T-helper 2 cell treated with Interferon-gamma antibody and Interleukin-4, amounts not matched to agents 100 ng/mL and 5 ng/mL, for 36 hours (primary cell): ENCODE results near the gene SLC38A4. TPM values are rescaled to one million over a fixed set of nuclear protein-coding genes. Genes with fewer than 3 reads are reported as not detected.
"Not testable (repeated sequence)": the region's sequence is repeated elsewhere in the genome, so short reads cannot be mapped to it uniquely, and the experiment has no call there.

Source experiments
- intact Hi-C: fragments of 100-400 bp; cut with micrococcal nuclease; formaldehyde crosslinking; loops from one replicate; pipeline ENCODE4 v1.15.1; 2023
- total RNA-seq: library from RNA; stranded (reverse); gene quantifications from 2 replicates; pipeline ENCODE4 v1.2.3, GENCODE V29; 2022

The SLC38A4 gene, protein sequence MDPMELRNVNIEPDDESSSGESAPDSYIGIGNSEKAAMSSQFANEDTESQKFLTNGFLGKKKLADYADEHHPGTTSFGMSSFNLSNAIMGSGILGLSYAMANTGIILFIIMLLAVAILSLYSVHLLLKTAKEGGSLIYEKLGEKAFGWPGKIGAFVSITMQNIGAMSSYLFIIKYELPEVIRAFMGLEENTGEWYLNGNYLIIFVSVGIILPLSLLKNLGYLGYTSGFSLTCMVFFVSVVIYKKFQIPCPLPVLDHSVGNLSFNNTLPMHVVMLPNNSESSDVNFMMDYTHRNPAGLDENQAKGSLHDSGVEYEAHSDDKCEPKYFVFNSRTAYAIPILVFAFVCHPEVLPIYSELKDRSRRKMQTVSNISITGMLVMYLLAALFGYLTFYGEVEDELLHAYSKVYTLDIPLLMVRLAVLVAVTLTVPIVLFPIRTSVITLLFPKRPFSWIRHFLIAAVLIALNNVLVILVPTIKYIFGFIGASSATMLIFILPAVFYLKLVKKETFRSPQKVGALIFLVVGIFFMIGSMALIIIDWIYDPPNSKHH
- not detected in 2 replicates for total RNA-seq

DNA sequence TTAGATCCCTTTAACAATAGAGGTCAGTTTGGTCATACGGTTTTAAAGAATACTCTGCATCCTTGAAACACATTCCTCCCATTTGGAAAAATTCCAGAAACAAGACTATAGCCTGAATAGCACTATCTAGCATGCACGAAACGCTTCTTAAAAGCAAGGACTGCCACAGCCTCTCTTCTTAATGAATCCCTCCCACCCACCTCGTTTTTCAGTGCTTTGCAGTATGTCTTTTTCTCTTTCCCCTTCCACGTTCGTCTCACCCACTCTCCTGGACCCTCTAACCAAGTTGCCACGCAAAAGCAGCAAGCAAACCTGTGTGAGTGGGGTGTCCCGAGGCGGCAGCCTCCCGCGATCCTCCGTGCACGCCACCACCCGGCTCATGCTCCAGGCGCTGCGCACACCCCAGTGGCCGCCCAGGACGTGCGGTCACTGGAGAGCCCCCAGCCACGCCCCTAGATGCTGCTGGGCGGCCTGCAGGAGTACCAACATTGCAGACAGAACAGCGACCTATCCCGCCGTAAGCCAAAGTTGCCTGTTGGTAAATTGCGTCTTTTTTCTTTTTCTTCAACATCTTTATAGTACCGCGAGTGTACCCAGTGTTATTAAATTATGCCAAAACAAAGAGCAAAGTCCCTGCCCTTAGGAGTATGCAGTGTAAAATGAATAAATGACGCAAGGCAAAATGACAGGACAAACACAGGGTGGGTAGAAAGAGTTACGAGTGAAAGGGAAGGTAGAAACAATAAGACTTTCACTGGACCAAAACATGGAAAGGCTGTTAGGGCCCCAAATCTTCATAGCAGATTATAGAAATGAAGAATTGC lies at the start of gene SLC38A4:
Gene SLC38A4, minus strand, starts transcription at position 407 of the 824 bp plus-strand sequence. CDS start 32,926 bp downstream, outside the sequence.
- intact Hi-C loops: no loop called here

DNA sequence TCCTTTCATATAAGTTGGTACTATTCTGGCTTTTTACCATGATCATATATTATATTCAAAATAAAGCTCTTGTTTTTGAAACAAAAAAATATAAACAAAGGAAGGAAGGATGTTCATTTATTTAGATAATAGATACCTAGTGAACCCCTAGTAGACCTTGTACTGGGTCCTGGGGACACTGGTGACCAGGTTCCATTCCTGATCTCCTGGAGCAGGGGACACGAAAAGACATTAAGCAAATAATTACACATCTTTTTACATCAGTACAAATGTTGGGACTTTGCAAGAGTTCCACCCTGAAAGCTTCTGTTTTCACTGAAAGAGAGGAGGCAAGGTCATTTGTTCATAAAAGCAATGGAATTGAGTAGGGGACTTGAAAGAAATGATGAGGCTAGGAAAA lies 49.3 kb upstream of the SLC38A4 start:
- intact Hi-C loops: no loop called here

- intact Hi-C loops: no loop called here
Measured at GRCh38 chr12:46874642-46875041, 48.8 kb upstream of the SLC38A4 start.

DNA sequence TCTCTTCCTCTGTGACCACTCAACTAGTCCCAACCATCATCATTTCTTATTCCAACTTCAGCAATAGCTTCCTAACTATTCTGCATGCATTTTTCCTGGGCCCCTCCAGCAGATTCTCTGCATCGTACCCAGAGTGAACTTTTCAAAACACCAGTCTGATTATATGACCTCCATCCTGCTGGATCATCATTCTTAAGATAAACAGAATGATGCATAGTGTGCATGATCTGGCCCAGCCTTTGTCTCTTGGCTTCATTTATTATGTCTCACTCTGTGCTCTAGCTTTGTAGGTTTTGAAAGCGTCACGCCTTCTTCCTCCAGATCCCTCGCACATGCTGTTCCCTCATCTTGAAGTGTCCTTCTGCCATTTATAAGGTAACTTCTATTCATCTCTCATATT lies 46.3 kb upstream of the SLC38A4 start:
- intact Hi-C loops: no loop called here

DNA sequence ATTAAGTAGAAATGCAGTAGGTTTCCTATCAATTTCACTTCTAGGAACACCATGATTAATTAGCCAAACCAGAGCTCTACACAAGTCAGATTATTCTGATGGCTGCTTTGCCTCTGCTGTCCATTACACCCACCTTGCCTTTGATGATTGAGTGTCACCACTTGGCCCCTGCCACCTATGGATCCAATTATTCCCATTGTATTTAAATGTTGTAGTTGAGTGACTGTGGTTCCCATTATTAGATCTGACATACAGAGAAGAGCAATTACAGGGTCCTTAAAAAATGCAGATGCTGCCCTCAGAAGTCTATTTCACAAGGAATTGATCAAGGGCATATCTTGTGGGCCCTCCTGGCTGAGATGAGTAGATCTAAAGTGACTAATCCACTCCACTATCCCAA lies 39.5 kb upstream of the SLC38A4 start:
- intact Hi-C loops: no loop called here

DNA sequence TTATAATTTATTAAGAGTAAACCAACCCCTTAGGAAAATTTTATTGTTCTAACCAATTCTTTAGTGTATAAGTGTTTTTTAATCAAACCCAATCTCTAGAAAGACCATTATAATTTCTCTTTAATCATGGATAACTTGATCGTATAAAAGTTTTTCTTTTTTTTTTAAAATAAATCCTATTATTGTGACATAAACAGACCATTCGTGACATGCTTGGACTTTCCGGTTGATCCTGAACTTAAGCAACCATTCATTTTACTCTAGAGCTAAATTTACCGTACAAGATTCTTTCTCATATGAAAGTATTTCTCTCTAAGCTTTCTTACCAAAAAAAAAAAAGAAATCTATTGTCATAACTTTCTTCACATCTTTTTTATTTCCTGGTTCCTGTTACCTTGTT lies 32.6 kb upstream of the SLC38A4 start:
- intact Hi-C loops: no loop called here

DNA sequence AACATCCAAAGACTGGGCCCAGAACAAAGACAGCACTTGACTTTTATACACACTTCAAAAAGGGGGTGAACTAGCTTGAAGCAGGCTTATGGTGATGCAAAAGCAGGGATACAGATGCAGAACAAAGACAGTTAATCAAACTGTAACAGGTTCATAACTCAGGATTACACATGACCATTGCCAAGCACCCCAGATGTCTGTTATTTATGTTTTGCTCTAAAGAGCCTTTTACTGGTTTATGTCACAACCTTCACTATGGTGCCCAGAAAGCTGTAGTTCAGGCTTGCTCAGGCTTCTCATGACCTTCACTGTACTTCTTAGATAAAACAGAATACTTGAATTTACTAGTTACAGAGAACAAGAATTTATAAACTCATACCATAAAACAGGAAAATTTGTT lies 31.7 kb upstream of the SLC38A4 start:
- intact Hi-C loops: no loop called here

- intact Hi-C loops: no loop called here
Measured at GRCh38 chr12:46855760-46856159, 30.0 kb upstream of the SLC38A4 start.

DNA sequence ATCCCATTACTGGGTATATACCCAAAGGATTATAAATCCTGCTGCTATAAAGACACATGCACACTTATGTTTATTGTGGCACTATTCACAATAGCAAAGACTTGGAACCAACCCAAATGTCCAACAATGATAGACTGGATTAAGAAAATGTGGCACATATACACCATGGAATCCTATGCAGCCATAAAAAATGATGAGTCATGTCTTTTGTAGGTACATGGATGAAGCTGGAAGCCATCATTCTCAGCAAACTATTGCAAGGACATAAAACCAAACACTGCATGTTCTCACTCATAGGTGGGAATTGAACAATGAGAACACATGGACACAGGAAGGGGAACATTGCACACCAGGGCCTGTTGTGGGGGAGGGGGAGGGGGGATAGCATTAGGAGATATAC lies 28.4 kb upstream of the SLC38A4 start:
- intact Hi-C loops: not testable (repeated sequence)

GRCh38 chr12:46848792-46849191 lies 23.0 kb upstream of the SLC38A4 start:
- intact Hi-C loops: not testable (repeated sequence)

DNA sequence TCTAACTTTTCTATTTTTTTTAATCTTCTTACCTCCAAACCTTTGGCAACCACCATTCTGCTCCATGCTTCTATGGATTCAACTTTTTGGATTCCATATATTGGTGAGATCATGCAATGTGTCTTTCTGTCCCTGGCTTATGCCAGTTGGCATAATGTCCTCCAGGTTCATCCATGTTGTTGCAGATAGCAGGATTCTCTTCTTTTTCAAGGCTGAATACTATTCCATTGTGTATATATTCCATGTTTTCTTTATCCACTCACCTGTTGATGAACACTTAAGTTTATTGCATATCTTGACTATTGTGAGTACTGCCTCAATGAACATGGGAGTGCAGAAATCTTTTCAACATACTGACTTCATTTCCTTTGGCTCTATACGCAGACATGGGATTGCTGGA lies 21.2 kb upstream of the SLC38A4 start:
- intact Hi-C loops: no loop called here

DNA sequence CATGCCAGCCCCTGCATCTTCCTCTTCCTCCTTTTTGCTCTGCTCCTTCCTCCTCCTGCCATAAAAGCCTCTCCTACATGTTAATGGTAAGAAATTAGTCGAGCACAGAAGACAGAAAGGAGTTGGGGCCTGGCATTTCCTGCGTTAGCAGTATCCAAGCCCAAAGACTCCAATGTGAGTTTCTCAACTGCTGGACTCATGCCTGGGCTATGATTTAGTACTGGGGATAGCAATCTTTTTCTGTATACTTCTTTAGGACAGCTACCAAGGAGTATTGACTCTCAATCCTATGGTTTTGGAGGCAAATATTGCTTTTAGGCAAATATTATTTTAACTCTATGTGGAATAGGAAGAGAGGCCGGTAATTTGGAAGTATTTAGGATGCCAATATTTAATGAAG lies 18.0 kb upstream of the SLC38A4 start:
- intact Hi-C loops: no loop called here

GRCh38 chr12:46841891-46842290 lies 16.1 kb upstream of the SLC38A4 start:
- intact Hi-C loops: no loop called here

GRCh38 chr12:46839964-46840363 lies 14.2 kb upstream of the SLC38A4 start:
- intact Hi-C loops: no loop called here

DNA sequence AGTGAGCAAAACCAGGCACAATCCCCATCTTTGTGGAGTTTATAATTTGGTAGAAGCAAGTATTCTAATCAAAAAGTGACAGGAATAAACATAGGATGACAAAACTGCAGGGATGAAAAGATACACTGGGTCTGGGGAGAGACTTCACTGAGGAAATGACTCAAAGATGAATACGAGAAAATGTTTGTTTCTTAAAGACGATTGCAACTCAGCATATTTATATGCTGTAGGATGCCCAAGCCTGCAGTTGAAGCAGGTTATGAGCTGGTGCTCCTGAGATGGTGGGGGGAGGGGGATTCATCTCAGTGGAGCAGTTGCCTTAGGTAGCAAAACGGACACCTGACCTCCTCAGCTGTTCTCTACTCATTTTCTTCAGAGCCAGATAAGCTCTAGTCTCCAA lies 13.4 kb upstream of the SLC38A4 start:
- intact Hi-C loops: no loop called here

GRCh38 chr12:46835785-46836184 lies 10.0 kb upstream of the SLC38A4 start:
- intact Hi-C loops: no loop called here

DNA sequence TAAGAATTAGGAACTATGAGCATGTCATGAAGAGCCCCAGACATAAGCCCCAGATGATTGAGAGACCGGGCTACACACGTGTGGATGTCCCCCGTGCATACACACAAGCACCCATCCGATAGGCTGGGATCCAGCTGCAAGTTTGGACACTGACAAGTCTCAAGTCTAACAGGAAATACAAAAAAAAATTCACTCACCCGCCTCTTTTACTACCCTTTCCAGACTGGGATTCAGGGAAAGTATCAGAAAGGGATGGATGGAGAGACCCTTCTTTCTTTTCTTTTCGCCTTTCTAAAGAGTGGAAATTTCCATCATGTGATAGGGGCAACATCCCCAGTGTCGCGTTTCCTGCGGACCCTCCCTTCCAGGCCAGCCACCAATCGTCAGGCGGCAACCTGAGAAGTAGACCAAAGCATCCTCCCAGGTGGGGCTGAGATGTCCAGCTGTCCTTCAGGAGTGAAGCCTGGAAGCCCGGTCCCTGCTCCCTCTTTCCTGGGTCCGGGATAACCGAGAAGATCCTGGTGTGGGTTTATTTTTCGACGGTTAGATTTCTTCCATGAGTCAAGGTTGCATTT lies 6.4 kb upstream of the SLC38A4 start:
- intact Hi-C loops: no loop called here

DNA sequence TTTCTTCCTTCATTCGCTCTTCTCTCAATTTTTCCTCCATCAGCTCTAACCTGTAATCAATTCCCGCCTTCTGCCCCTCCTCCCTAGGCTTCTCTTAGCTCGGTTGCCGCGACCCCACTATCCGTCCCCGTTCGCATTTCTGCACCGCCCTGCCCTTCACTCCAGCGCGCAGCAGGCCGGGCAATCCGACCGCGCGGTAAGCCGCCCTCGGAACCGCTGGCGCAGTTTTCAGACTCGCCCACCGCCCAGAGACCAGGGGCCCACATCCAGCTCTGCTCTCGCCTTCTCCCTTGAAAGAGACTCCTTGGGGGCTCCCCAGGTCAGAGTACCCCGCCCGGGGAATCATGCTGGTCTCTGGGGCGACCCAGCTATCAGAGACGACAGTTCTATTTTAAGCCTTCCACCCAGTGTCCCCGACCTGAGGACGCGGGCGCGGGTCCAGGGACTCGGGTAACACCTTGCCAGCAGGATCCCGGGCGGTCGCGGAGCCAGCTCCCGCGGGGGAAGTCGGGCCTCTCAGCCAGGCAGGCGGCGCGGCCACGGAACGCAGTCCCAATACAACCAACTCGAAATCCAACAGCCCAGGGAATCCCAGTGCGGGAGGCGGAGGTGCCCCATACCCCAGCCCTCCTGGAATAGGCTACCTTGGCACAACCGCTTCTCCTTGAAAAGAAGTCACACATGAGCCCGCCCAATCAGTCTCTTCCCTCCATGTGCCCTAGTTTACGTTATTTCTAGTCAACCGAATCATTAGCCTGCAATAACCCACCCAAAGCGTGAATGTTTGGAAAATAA lies 5.7 kb upstream of the SLC38A4 start:
- intact Hi-C loops: no loop called here

GRCh38 chr12:46830731-46831334 lies 5.0 kb upstream of the SLC38A4 start:
- intact Hi-C loops: no loop called here

DNA sequence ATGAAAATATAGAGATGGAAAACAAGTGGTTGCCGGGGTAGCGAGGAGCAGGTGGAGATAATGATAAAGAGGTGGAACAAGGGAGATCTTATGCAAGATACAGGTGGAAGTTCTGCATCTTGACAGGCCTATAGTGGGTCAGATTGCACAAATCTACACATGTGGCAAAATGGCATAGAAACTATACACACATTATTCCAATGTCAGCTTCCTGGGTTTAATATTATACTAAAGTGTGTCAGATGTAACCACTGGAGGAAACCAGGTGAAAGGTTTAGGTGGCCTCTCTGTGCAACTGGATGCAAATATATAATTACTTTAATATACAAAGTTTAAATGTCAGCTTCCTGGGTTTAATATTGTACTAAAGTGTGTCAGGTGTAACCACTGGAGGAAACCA lies 1.1 kb downstream of the SLC38A4 start:
- intact Hi-C loops: no loop called here

GRCh38 chr12:46818642-46819041 lies 7.2 kb downstream of the SLC38A4 start:
- intact Hi-C loops: no loop called here
